Measurements from ENCODE around the gene SYDE2.

The SYDE2 gene

DNA sequence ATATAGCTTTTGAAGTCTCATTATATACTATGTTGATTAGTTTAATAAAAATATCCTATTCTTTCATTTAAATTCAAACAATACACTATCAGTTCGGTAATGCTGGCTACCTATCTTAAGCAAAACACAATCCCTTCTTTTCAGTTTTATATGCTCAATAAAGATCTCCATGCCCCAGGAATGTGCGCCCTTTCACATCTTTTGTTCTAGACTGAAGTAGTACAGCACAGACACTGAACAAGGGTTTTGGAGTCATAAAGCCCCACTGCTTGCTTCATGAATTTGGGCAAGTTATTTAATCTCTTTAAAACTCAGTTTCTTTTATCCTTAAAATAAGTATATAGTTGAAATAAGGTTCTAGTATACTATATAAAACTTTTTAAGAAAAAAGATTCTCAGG is 22.4 kb downstream of the SYDE2 start:
- TF ChIP-seq CTCF (IDR thresholded peaks at IDR 0.05; ENCODE audit: control extremely low read depth, extremely low read depth, low read depth, missing control alignments), result no peak
- CTCF ChIA-PET, result no interaction called here
- POLR2A ChIA-PET, result no interaction called here
- DNase-seq (ENCODE audit: extremely low spot score), result no peak

DNA sequence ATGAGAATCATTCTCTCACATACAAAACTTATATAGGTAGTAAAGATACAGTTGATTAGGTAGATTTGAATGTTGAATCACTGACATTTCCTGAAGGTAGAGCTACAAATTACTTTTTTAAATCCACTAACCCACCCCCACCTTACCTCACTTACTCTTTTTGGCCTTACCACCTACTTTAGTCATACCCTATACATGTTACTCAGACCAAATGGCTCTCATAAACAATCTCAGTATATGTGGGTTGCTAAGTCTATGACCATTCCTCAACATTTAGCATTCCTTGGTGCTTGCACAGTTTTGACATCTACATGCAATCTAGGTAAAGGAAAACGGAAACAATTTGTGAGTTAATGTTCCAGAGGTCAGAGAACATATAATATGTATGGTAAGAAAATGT is 26.3 kb downstream of the SYDE2 start:
- TF ChIP-seq CTCF (IDR thresholded peaks at IDR 0.05; ENCODE audit: control extremely low read depth, extremely low read depth, low read depth, missing control alignments), result no peak
- DNase-seq (ENCODE audit: extremely low spot score), result no peak
- CTCF ChIA-PET, result interaction anchor here (1.4 kb wide), 1 partner anchor 16 kb away, joined by 3 read pairs; no protein-coding TSS in a partner anchor
- POLR2A ChIA-PET, result no interaction called here

DNA sequence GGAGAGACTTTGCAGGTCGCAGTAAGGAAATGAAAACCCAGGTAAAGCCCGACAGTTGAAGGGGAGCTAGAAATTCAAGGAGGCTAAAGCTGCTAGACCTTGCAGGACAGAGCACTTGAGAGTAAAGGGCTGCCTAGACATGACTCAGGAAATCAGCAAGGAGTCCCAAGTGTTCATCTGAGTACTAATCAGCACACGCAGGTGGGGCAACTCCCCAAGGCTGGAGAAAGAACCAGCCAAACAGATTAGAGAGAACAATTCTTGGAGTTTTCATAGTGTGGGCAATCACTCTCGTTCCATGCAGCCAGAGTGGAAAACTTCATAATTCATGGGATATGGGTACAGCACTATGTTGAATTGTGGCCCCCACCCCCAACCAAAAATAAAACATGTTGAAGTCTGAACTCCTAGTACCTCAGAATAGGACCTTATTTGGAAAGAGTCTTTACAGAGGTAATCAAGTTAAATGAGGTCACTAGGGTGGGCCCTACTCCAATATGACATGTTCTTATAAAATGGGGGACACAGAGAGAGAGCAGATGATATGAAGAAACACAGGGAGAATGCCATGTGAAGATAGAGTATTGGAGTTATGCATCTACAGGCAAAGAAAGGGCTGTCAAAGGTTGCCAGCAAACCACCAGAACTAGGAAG is 28.0 kb downstream of the SYDE2 start:
- ChIA-PET POLR2A (no interaction called here), CTCF (interaction anchor here (1.5 kb wide), 1 partner anchor 99 kb away, joined by 3 read pairs; no protein-coding TSS in a partner anchor)
- TF ChIP-seq CTCF (IDR thresholded peaks at IDR 0.05; ENCODE audit: control extremely low read depth, extremely low read depth, low read depth, missing control alignments), result no peak
- no peak for DNase-seq (ENCODE audit: extremely low spot score)

DNA sequence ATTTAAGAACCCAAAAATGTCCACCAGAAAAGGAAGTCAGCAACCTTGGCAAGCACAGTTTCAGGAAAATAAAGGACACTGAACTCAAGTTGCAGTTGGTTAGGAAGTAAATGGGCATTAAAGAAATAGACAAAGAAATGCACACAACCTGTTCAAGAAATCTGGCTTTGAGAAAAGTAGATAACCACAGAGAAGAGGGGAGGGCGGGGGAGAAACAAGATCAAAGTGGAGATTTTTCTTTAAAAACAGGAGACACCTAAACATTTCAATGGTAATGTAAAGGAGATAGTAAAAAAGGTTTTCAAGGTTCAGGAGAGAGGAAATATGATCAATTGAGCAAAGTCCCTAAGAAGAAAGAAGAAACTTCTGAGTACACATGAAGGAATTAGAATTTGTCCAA is 29.1 kb downstream of the SYDE2 start:
- ChIA-PET CTCF (no interaction called here), POLR2A (no interaction called here)
- DNase-seq (ENCODE audit: extremely low spot score), result no peak
- no peak for TF ChIP-seq CTCF (IDR thresholded peaks at IDR 0.05; ENCODE audit: control extremely low read depth, extremely low read depth, low read depth, missing control alignments)

DNA sequence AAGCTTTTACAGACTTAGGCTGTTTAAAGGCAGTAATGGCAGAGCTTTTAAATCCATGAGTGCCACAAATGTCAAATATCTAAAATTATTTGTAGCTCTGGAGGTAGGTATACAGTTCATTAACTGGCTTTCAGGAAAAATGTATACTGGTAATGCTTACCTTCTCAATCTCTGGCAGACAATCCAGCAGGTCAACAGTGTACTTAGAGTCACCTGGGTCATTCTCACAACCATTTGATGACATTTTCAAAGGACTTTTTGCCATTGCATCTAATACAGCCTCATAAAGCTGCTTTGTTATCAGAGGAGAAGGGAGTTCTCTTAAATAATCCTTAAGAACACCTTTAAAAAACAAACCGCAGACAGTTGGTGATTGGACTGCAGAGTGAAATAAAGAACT is 31.9 kb downstream of the SYDE2 start:
- ChIA-PET CTCF (interaction anchor here (0.7 to 1.5 kb wide), 3 partner anchors 13 to 59 kb away, joined by 3 read pairs; no protein-coding TSS in a partner anchor), POLR2A (no interaction called here)
- no peak for TF ChIP-seq CTCF (IDR thresholded peaks at IDR 0.05; ENCODE audit: control extremely low read depth, extremely low read depth, low read depth, missing control alignments)
- no peak for DNase-seq (ENCODE audit: extremely low spot score)

DNA sequence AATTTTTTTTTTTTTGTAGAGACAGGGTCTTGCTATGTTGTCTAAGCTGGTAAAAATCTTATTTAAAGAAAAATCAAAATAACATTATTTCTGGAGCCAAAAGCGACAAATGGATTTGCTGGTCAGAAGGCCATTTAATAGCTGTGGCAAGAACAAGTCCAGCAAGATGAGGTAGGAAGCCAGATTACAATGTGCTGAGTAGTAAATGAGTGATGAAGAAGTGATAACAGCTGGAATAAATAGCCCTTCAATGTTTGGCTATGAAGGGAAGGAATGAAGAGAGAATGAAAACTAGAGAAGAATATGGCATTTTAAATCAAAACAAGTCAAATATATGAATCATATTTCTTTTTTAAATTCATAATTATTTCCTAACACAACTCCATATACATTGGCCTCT is 34.5 kb downstream of the SYDE2 start:
- no peak for DNase-seq (ENCODE audit: extremely low spot score)
- no peak for TF ChIP-seq CTCF (IDR thresholded peaks at IDR 0.05; ENCODE audit: control extremely low read depth, extremely low read depth, low read depth, missing control alignments)
- POLR2A ChIA-PET, result no interaction called here
- CTCF ChIA-PET, result no interaction called here

Data from GM10248 (cell line).